Activated naive CD4-positive, alpha-beta T cell treated with anti-CD3 and anti-CD28 coated beads, Interleukin-2, amount 50 U/mL, for 72 hours (primary cell): Measurements from ENCODE around the gene TM9SF4. TPM values are rescaled to one million over a fixed set of nuclear protein-coding genes. Genes with fewer than 3 reads are reported as not detected.
A peak's percentile ranks its signal among the peaks of the same experiment; 100 is the strongest.

Experiments used
- ATAC-seq, 2 donors: fragments of 150-1000 bp; cut with Tn5 transposase; 2 replicates each; pipeline ENCODE4 v1.10.0; 2021; ENCODE audit warnings: mild to moderate bottlenecking in 2 of 2, moderate library complexity in 2 of 2
- DNase-seq, 2 donors: peaks; one replicate each; pipeline ENCODE4 v3.0.0; 2021 to 2022; ENCODE audit warnings: low spot score in 2 of 2
- H3K27ac Mint-ChIP-seq, 2 donors: one replicate each; pipeline ENCODE4 v1.8.0; 2022; ENCODE audit warnings: mild to moderate bottlenecking in 2 of 2, mixed read lengths in 2 of 2
- H3K36me3 Mint-ChIP-seq, 2 donors: one replicate each; pipeline ENCODE4 v1.8.0; 2022; ENCODE audit warnings: mixed read lengths in 2 of 2
- H3K9me3 Mint-ChIP-seq, 2 donors: one replicate each; pipeline ENCODE4 v1.8.0; 2022; ENCODE audit warnings: mixed read lengths in 2 of 2
- total RNA-seq, 2 donors: library from RNA; stranded (reverse); gene quantifications; one replicate each; pipeline ENCODE4 v1.2.3, GENCODE V29; 2022

The TM9SF4 gene
- total RNA-seq, 2 donors from 2014 or later: 41.0 to 45.4 TPM

DNA sequence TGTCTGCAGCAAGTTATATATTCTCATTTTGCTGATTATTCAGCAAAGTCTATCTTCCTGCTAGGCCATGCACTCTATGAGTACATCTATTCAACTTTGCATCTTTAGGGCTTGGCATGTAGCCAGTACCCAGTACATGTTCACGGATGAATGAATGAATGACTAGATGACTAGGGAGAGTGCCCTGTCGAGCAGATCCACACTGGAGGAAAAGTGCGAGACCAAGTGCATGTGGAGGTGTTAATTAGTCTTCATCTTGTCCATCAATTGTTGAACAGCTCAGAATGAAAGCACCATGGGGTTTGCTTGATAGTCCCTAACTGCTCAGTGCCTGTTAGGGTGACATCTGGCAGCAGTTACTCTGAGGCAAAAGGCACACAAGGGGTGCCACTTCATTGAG lies 30.4 kb downstream of the TM9SF4 start:
- ATAC-seq: no peak
- no peak for DNase-seq
- H3K36me3 Mint-ChIP-seq: peaks cover 19 to 27% of the 10 kb centered on the region in 2 donors
- no peaks in the 10 kb centered on the region for H3K9me3 Mint-ChIP-seq
- H3K27ac Mint-ChIP-seq: peak overlapping the region; percentile 14 to 58

DNA sequence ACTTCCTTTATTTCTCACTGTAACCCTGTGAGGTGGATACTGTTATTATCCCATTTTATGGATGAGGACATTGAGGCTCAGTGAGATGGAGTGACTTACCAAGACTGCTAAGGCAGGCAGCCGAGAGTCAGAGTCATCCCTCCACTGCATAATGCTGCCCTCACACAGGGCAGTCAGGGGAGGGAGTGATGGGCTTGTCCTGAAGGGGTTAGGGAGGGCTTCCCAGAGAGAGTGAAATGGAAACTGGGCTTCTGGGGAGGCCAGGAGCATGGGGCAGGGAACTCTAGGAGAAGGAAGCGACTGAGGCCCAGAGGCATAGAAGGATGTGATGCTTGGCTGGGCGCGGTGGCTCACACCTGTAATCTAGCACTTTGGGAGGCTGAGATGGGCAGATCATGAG lies 31.1 kb downstream of the TM9SF4 start:
- Mint-ChIP-seq H3K36me3 (peaks cover 19 to 27% of the 10 kb centered on the region in 2 donors), H3K9me3 (no peaks in the 10 kb centered on the region), H3K27ac (peak overlapping the region; percentile 14 to 25)
- ATAC-seq (no peak), DNase-seq (no peak)

- Mint-ChIP-seq H3K27ac (peak overlapping the region; percentile 3 to 51), H3K9me3 (no peaks in the 10 kb centered on the region), H3K36me3 (peaks cover 19 to 27% of the 10 kb centered on the region in 2 donors)
- no peak for ATAC-seq
- DNase-seq: no peak
Observed at GRCh38 chr20:32141465-32141980, 32.0 kb downstream of the TM9SF4 start.

- ATAC-seq: no peak
- Mint-ChIP-seq H3K27ac (peak overlapping the region; percentile 51 to 62), H3K36me3 (peaks cover 19 to 26% of the 10 kb centered on the region in 2 donors), H3K9me3 (no peaks in the 10 kb centered on the region)
- no peak for DNase-seq
Observed at GRCh38 chr20:32142088-32142487, 32.6 kb downstream of the TM9SF4 start.

- no peak overlapping the region for H3K27ac Mint-ChIP-seq
- H3K36me3 Mint-ChIP-seq: peaks cover 19 to 20% of the 10 kb centered on the region in 2 donors
- no peak for ATAC-seq
- no peaks in the 10 kb centered on the region for H3K9me3 Mint-ChIP-seq
- DNase-seq: no peak
Observed at GRCh38 chr20:32142991-32143390, 33.5 kb downstream of the TM9SF4 start.

DNA sequence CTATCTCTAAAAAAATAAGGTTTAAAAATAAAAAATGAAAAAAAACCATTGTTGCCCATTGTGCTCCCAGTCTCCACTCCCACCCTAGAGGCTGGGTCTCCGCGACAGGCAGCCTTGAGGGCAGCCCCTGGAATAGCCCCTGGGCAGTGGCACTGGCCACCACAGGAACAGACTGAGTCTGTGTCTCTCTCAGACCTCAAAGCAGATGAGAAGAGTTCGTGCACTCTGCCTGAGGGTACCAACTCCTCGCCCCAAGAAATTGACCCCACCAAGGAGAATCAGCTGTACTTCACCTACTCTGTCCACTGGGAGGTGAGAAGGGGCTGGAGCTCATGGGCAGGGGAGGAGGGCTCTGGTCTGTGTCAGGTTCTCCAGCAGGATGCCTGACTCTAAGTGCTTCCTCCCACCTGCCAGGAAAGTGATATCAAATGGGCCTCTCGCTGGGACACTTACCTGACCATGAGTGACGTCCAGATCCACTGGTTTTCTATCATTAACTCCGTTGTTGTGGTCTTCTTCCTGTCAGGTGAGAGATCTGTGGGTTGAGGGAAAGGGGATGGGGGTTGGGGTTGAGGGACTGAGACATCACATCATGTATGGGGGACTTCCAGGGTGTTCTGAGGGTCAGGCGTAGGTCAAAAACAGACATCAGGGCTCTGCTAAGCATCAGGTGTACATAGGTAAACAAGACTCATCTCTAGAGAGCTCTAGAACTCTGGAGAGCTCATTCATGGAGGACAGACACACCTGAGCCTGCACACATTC lies 35.6 kb downstream of the TM9SF4 start:
- Mint-ChIP-seq H3K9me3 (no peaks in the 10 kb centered on the region), H3K36me3 (peaks cover 7 to 14% of the 10 kb centered on the region in 2 donors), H3K27ac (peak overlapping the region; percentile 50 to 81)
- DNase-seq: no peak
- no peak for ATAC-seq

DNA sequence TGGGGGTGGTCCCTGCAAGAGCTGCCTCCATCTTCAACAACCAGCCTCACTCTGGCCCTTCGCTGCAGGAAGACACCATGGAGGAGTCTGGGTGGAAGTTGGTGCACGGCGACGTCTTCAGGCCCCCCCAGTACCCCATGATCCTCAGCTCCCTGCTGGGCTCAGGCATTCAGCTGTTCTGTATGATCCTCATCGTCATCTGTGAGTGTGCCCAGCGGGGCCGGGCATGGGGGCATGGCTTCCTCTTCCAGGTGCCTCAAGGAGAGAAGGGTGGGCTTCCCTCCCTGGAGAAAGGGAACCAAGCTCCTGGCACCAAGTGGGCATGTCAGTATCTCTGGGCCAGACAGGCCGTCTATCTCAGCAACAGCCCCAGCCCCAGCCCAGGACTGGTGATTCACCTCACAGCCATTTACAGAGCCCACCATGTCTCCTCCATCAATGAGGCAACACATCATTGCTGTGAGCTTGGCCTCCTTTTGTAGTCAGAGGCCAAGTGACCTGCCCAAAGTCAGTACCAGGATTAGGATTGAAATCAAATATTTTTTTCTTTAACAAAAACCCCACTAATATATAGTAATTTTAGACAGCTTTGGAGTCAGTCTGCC lies 40.2 kb downstream of the TM9SF4 start:
- no peak for DNase-seq
- Mint-ChIP-seq H3K27ac (peak overlapping the region in 1 of 2 donors; percentile 14), H3K9me3 (no peaks in the 10 kb centered on the region), H3K36me3 (no peaks in the 10 kb centered on the region)
- no peak for ATAC-seq

- H3K36me3 Mint-ChIP-seq: no peaks in the 10 kb centered on the region
- ATAC-seq: no peak
Observed at GRCh38 chr20:32150291-32150848, 40.9 kb downstream of the TM9SF4 start.

GRCh38 chr20:32152421-32153155 lies 43.1 kb downstream of the TM9SF4 start:
- no peak for DNase-seq
- no peaks in the 10 kb centered on the region for H3K9me3 Mint-ChIP-seq
- H3K36me3 Mint-ChIP-seq: peaks cover 0 to 5% of the 10 kb centered on the region in 2 donors
- ATAC-seq: no peak
- H3K27ac Mint-ChIP-seq: peak overlapping the region in 1 of 2 donors; percentile 83

More at GRCh38 chr20:32150291-32150848, 40.9 kb downstream of the TM9SF4 start:
- no peak for DNase-seq
- peak overlapping the region; percentile 21 to 65 for H3K27ac Mint-ChIP-seq
- no peaks in the 10 kb centered on the region for H3K9me3 Mint-ChIP-seq

GRCh38 chr20:32153156-32153665 lies 43.7 kb downstream of the TM9SF4 start:
- H3K36me3 Mint-ChIP-seq: peaks cover 0 to 10% of the 10 kb centered on the region in 2 donors
- H3K9me3 Mint-ChIP-seq: no peaks in the 10 kb centered on the region
- DNase-seq (no peak), ATAC-seq (no peak)
- peak overlapping the region in 1 of 2 donors; percentile 36 for H3K27ac Mint-ChIP-seq

DNA sequence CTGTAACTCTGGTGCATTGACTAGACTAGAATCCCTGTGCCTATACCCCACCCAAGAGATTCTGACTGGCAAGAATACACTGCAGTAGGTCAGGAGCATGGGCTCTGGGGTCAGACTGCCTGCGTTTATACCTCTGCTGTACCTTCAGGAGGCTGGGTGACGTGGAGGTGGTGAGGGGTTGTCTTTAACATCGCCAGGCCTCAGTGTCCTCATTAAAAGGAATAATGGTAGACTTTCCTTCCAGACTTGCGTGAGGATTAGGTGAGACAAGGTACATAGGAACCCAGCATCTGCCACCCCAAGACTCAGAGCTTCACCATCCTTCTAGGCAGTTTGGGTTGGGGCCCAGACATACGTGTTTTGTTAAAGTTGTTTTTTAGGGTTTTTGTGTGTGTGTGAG lies 44.3 kb downstream of the TM9SF4 start:
- H3K27ac Mint-ChIP-seq: no peak overlapping the region
- DNase-seq (peak in 1 of 2 donors; percentile 47), ATAC-seq (no peak)
- peaks cover 0 to 15% of the 10 kb centered on the region in 2 donors for H3K36me3 Mint-ChIP-seq
- no peaks in the 10 kb centered on the region for H3K9me3 Mint-ChIP-seq

GRCh38 chr20:32155017-32155981 lies 45.8 kb downstream of the TM9SF4 start:
- DNase-seq (peak; percentile 22 to 75), ATAC-seq (peak; percentile 52 to 75)
- H3K36me3 Mint-ChIP-seq: peaks cover 0 to 15% of the 10 kb centered on the region in 2 donors
- H3K27ac Mint-ChIP-seq: peak overlapping the region; percentile 10 to 90
- H3K9me3 Mint-ChIP-seq: no peaks in the 10 kb centered on the region

GRCh38 chr20:32157611-32158010 lies 48.1 kb downstream of the TM9SF4 start:
- ATAC-seq: no peak
- DNase-seq: no peak
- no peaks in the 10 kb centered on the region for H3K9me3 Mint-ChIP-seq
- peak overlapping the region; percentile 29 to 80 for H3K27ac Mint-ChIP-seq
- H3K36me3 Mint-ChIP-seq: peaks cover 10 to 15% of the 10 kb centered on the region in 2 donors

- no peak for DNase-seq
- ATAC-seq: no peak
- H3K9me3 Mint-ChIP-seq: no peaks in the 10 kb centered on the region
- peak overlapping the region in 1 of 2 donors; percentile 29 for H3K27ac Mint-ChIP-seq
- H3K36me3 Mint-ChIP-seq: peaks cover 10 to 15% of the 10 kb centered on the region in 2 donors
Observed at GRCh38 chr20:32158351-32158750, 48.8 kb downstream of the TM9SF4 start.

- Mint-ChIP-seq H3K9me3 (no peaks in the 10 kb centered on the region), H3K27ac (peak overlapping the region; percentile 29 to 50), H3K36me3 (peaks cover 10 to 15% of the 10 kb centered on the region in 2 donors)
- ATAC-seq: peak; percentile 86 to 87
- no peak for DNase-seq
Observed at GRCh38 chr20:32158943-32159660, 49.6 kb downstream of the TM9SF4 start.
